Measurements from ENCODE around the gene MED1. TPM values are rescaled to one million over a fixed set of nuclear protein-coding genes. Genes with fewer than 3 reads are reported as not detected.
"Not testable (repeated sequence)": the region's sequence is repeated elsewhere in the genome, so short reads cannot be mapped to it uniquely, and the experiment has no call there.

The MED1 gene
- polyA plus RNA-seq, 1 donor (not counting 4 experiments of a cell fraction or from before 2014, with no cell fraction given) = 31.1 TPM

DNA sequence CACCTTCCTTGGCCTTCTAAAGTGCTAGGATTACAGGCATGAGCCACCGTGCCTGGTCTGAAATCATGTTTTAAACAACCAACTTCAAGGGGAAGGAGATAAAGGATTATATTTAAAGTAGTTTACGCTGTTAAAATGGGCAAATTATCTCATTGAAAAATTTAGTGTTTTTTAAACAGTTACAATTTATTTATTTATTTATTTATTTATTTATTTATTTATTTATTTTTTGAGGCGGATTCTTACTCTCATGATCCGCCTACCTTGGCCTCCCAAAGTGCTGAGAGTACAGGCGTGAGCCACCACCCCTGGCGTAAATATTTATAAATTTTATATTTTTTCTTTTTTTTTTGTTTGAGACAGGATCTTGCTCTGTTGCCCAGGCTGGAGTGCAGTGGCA is 32.4 kb upstream of the MED1 start:
- no peak overlapping the region for H3K27ac ChIP-seq (ENCODE audit: control insufficient read depth, insufficient read depth, low read length)
- TF ChIP-seq EZH2 (IDR thresholded peaks at IDR 0.05; ENCODE audit: low read length) = no peak
- TF ChIP-seq, protein P1, sequence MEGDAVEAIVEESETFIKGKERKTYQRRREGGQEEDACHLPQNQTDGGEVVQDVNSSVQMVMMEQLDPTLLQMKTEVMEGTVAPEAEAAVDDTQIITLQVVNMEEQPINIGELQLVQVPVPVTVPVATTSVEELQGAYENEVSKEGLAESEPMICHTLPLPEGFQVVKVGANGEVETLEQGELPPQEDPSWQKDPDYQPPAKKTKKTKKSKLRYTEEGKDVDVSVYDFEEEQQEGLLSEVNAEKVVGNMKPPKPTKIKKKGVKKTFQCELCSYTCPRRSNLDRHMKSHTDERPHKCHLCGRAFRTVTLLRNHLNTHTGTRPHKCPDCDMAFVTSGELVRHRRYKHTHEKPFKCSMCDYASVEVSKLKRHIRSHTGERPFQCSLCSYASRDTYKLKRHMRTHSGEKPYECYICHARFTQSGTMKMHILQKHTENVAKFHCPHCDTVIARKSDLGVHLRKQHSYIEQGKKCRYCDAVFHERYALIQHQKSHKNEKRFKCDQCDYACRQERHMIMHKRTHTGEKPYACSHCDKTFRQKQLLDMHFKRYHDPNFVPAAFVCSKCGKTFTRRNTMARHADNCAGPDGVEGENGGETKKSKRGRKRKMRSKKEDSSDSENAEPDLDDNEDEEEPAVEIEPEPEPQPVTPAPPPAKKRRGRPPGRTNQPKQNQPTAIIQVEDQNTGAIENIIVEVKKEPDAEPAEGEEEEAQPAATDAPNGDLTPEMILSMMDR (optimal IDR thresholded peaks at IDR 0.05 in 1 of 3, IDR thresholded peaks at IDR 0.05 in 1 of 3, conservative IDR thresholded peaks at IDR 0.05 in 1 of 3; ENCODE audit: extremely low read depth in 1 of 3, insufficient read depth in 2 of 3, low read length in 3 of 3) = no peak
- H3K4me2 ChIP-seq (ENCODE audit: control insufficient read depth, extremely low read depth, insufficient read depth, low read depth, low read length) = no peak overlapping the region
- no peak overlapping the region for H3K4me3 ChIP-seq (ENCODE audit: control insufficient read depth in 2 of 3, extremely low read depth in 1 of 3, insufficient read depth in 2 of 3, low read depth in 1 of 3, low read length in 3 of 3)
- no peaks in the 10 kb centered on the region for H3K9me3 ChIP-seq (ENCODE audit: control insufficient read depth, low read depth, low read length)
- dilution Hi-C loops (cut with MboI; ENCODE audit: extremely low pct_ligation_motif_present, low sequenced_read_pairs) = no loop called here
- no peak for FAIRE-seq
- peaks cover 18% of the 10 kb centered on the region for H3K4me1 ChIP-seq (ENCODE audit: control insufficient read depth, extremely low read depth, insufficient read depth, low read length)
- DNase-seq (ENCODE audit: low read depth, low spot score) = no peak
- H3K36me3 ChIP-seq (ENCODE audit: control insufficient read depth in 2 of 2, extremely low read depth in 1 of 2, insufficient read depth in 2 of 2, low read length in 2 of 2) = peaks cover 0 to 4% of the 10 kb centered on the region in 2 experiments
- peaks cover 16% of the 10 kb centered on the region for H3K79me2 ChIP-seq (ENCODE audit: control insufficient read depth, insufficient read depth, low read length)
- H3K27me3 ChIP-seq (ENCODE audit: control insufficient read depth, extremely low read depth, insufficient read depth, low read length) = no peaks in the 10 kb centered on the region
- no peak overlapping the region for H2AFZ ChIP-seq (ENCODE audit: control insufficient read depth, low read length)
- no peaks in the 10 kb centered on the region for H3K9me1 ChIP-seq (ENCODE audit: control insufficient read depth, extremely low read depth, insufficient read depth, low read length)
- H4K20me1 ChIP-seq (ENCODE audit: control insufficient read depth, extremely low read depth, insufficient read depth, low read length) = no peaks in the 10 kb centered on the region
- H3K9ac ChIP-seq (ENCODE audit: control insufficient read depth, extremely low read depth, insufficient read depth, low read length) = no peak overlapping the region

DNA sequence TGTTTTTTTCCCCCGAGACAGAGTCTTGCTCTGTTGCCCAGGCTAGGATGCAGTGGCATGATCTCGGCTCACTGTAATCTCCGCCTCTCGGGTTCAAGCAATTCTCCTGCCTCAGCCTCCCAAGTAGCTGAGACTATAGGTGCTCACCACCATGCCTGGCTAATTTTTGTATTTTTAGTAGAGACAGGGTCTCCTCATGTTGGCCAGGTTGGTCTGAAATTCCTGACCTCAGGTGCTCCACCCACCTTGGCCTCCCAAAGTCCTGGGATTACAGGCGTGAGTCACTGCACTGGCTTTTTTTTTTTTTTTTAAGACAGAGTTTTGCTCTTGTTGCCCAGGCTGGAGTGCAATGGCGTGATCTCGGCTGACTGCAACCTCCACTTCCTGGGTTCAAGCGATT is 28.6 kb upstream of the MED1 start:
- not testable (repeated sequence) for H2AFZ ChIP-seq (ENCODE audit: control insufficient read depth, low read length); FAIRE-seq; H3K4me1 ChIP-seq (ENCODE audit: control insufficient read depth, extremely low read depth, insufficient read depth, low read length); H3K9me1 ChIP-seq (ENCODE audit: control insufficient read depth, extremely low read depth, insufficient read depth, low read length); DNase-seq (ENCODE audit: low read depth, low spot score); H3K9me3 ChIP-seq (ENCODE audit: control insufficient read depth, low read depth, low read length); H3K36me3 ChIP-seq (ENCODE audit: control insufficient read depth in 2 of 2, extremely low read depth in 1 of 2, insufficient read depth in 2 of 2, low read length in 2 of 2); H3K9ac ChIP-seq (ENCODE audit: control insufficient read depth, extremely low read depth, insufficient read depth, low read length); H3K27ac ChIP-seq (ENCODE audit: control insufficient read depth, insufficient read depth, low read length); H3K27me3 ChIP-seq (ENCODE audit: control insufficient read depth, extremely low read depth, insufficient read depth, low read length); H3K4me2 ChIP-seq (ENCODE audit: control insufficient read depth, extremely low read depth, insufficient read depth, low read depth, low read length); H4K20me1 ChIP-seq (ENCODE audit: control insufficient read depth, extremely low read depth, insufficient read depth, low read length); H3K4me3 ChIP-seq (ENCODE audit: control insufficient read depth in 2 of 3, extremely low read depth in 1 of 3, insufficient read depth in 2 of 3, low read depth in 1 of 3, low read length in 3 of 3)
- peaks cover 15% of the 10 kb centered on the region for H3K79me2 ChIP-seq (ENCODE audit: control insufficient read depth, insufficient read depth, low read length)
- dilution Hi-C loops (cut with MboI; ENCODE audit: extremely low pct_ligation_motif_present, low sequenced_read_pairs) = loop anchor here (10.0 kb wide), 1 partner anchor 45 kb away; no protein-coding TSS in a partner anchor

DNA sequence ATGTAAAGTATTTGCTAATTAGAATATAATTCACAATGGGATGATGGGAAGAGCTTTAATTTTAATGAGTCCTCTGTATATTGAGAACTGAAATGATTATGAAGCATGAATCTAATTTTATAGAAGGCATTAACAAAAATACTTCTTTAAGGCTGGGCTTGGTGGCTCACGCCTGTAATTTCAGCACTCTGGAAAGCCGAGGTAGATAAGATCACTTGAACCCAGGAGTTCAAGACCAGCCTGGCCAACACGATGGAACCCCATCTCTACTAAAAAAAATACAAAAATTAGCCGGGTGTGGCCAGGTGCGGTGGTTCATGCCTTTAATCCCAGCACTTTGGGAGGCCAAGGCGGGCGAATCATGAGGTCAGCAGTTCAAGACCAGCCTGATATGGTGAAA is 22.2 kb upstream of the MED1 start:
- no peak for FAIRE-seq
- no peaks in the 10 kb centered on the region for H3K9me1 ChIP-seq (ENCODE audit: control insufficient read depth, extremely low read depth, insufficient read depth, low read length)
- dilution Hi-C loops (cut with MboI; ENCODE audit: extremely low pct_ligation_motif_present, low sequenced_read_pairs) = loop anchor here (10.0 kb wide), 1 partner anchor 51 kb away; no protein-coding TSS in a partner anchor
- H3K9me3 ChIP-seq (ENCODE audit: control insufficient read depth, low read depth, low read length) = no peaks in the 10 kb centered on the region
- DNase-seq (ENCODE audit: low read depth, low spot score) = no peak
- TF ChIP-seq EZH2 (IDR thresholded peaks at IDR 0.05; ENCODE audit: low read length) = no peak
- TF ChIP-seq, protein P1 (optimal IDR thresholded peaks at IDR 0.05 in 1 of 3, IDR thresholded peaks at IDR 0.05 in 1 of 3, conservative IDR thresholded peaks at IDR 0.05 in 1 of 3; ENCODE audit: extremely low read depth in 1 of 3, insufficient read depth in 2 of 3, low read length in 3 of 3) = no peak
- no peak overlapping the region for H3K4me2 ChIP-seq (ENCODE audit: control insufficient read depth, extremely low read depth, insufficient read depth, low read depth, low read length)
- H3K79me2 ChIP-seq (ENCODE audit: control insufficient read depth, insufficient read depth, low read length) = peaks cover 37% of the 10 kb centered on the region
- no peak overlapping the region for H3K9ac ChIP-seq (ENCODE audit: control insufficient read depth, extremely low read depth, insufficient read depth, low read length)
- H3K27me3 ChIP-seq (ENCODE audit: control insufficient read depth, extremely low read depth, insufficient read depth, low read length) = no peaks in the 10 kb centered on the region
- H3K4me1 ChIP-seq (ENCODE audit: control insufficient read depth, extremely low read depth, insufficient read depth, low read length) = no peaks in the 10 kb centered on the region
- no peak overlapping the region for H3K27ac ChIP-seq (ENCODE audit: control insufficient read depth, insufficient read depth, low read length)
- peaks cover 13 to 18% of the 10 kb centered on the region in 2 experiments for H3K36me3 ChIP-seq (ENCODE audit: control insufficient read depth in 2 of 2, extremely low read depth in 1 of 2, insufficient read depth in 2 of 2, low read length in 2 of 2)
- H4K20me1 ChIP-seq (ENCODE audit: control insufficient read depth, extremely low read depth, insufficient read depth, low read length) = no peaks in the 10 kb centered on the region
- no peak overlapping the region for H3K4me3 ChIP-seq (ENCODE audit: control insufficient read depth in 2 of 3, extremely low read depth in 1 of 3, insufficient read depth in 2 of 3, low read depth in 1 of 3, low read length in 3 of 3)
- H2AFZ ChIP-seq (ENCODE audit: control insufficient read depth, low read length) = no peak overlapping the region

DNA sequence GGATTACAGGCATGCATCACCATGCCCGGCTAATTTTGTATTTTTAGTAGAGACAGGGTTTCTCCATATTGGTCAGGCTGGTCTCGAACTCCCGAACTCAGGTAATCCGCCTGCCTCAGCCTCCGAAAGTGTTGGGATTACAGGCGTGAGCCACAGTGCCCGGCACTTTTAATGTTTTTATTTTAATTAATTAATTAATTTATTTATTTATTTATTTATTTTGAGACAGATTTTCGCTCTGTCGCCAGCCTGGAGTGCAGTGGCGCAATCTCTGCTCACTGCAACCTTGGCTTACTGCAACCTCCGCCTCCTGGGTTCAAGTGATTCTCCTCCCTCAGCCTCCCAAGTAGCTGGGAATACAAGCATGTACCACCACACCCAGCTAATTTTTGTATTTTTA is 17.5 kb upstream of the MED1 start:
- H3K4me2 ChIP-seq (ENCODE audit: control insufficient read depth, extremely low read depth, insufficient read depth, low read depth, low read length); H3K27ac ChIP-seq (ENCODE audit: control insufficient read depth, insufficient read depth, low read length); H2AFZ ChIP-seq (ENCODE audit: control insufficient read depth, low read length); H3K36me3 ChIP-seq (ENCODE audit: control insufficient read depth in 2 of 2, extremely low read depth in 1 of 2, insufficient read depth in 2 of 2, low read length in 2 of 2); DNase-seq (ENCODE audit: low read depth, low spot score); H3K27me3 ChIP-seq (ENCODE audit: control insufficient read depth, extremely low read depth, insufficient read depth, low read length); H3K4me1 ChIP-seq (ENCODE audit: control insufficient read depth, extremely low read depth, insufficient read depth, low read length); H3K4me3 ChIP-seq (ENCODE audit: control insufficient read depth in 2 of 3, extremely low read depth in 1 of 3, insufficient read depth in 2 of 3, low read depth in 1 of 3, low read length in 3 of 3); FAIRE-seq; dilution Hi-C loops (cut with MboI; ENCODE audit: extremely low pct_ligation_motif_present, low sequenced_read_pairs); H3K9me3 ChIP-seq (ENCODE audit: control insufficient read depth, low read depth, low read length); H3K9me1 ChIP-seq (ENCODE audit: control insufficient read depth, extremely low read depth, insufficient read depth, low read length); H3K9ac ChIP-seq (ENCODE audit: control insufficient read depth, extremely low read depth, insufficient read depth, low read length): not testable (repeated sequence)
- H4K20me1 ChIP-seq (ENCODE audit: control insufficient read depth, extremely low read depth, insufficient read depth, low read length) = peaks cover 14% of the 10 kb centered on the region
- peaks cover 75% of the 10 kb centered on the region for H3K79me2 ChIP-seq (ENCODE audit: control insufficient read depth, insufficient read depth, low read length)
